ENCODE data around the gene DHX8. TPM values are rescaled to one million over a fixed set of nuclear protein-coding genes. Genes with fewer than 3 reads are reported as not detected.
"Not testable (repeated sequence)": the region's sequence is repeated elsewhere in the genome, so short reads cannot be mapped to it uniquely, and the experiment has no call there.

Gene DHX8
- total RNA-seq, 2 experiments from 2014 or later = 37.0 to 48.3 TPM

GRCh38 chr17:43479948-43480347 lies 3.8 kb upstream of the DHX8 start:
- no peaks in the 10 kb centered on the region for H3K9me2 ChIP-seq (ENCODE audit: insufficient read depth, low read length)
- no peaks in the 10 kb centered on the region for H3K36me3 ChIP-seq (ENCODE audit: insufficient read depth, low read length)
- ChIA-PET CTCF (ENCODE audit: unreplicated experiment) (no interaction called here), POLR2A (no interaction called here)
- peaks cover 14% of the 10 kb centered on the region for H3K4me1 ChIP-seq (ENCODE audit: insufficient read depth, low read length, poor library complexity, severe bottlenecking)
- no peaks in the 10 kb centered on the region for H3K9me3 ChIP-seq (ENCODE audit: low read length)
- H3K4me2 ChIP-seq (ENCODE audit: low read length) = no peak overlapping the region
- H3K4me3 ChIP-seq (ENCODE audit: low read depth, low read length, poor library complexity, severe bottlenecking) = no peak overlapping the region
- no peaks in the 10 kb centered on the region for H4K20me1 ChIP-seq (ENCODE audit: insufficient read depth, low read length)
- 0 out of 2 replicates have a peak overlapping the region, but pooled peaks have one; percentile 14 for H2AFZ ChIP-seq (ENCODE audit: low read length)
- no peak for TF ChIP-seq EZH2phosphoT487 (IDR thresholded peaks at IDR 0.05; ENCODE audit: borderline replicate concordance, low read depth, low read length)
- no peak for TF ChIP-seq CTCF (conservative IDR thresholded peaks at IDR 0.05; ENCODE audit: low read length)
- H3K79me2 ChIP-seq (ENCODE audit: insufficient read depth, low read depth, low read length) = peaks cover 12% of the 10 kb centered on the region
- no peak overlapping the region for H3K27ac ChIP-seq (ENCODE audit: low read depth, low read length, poor library complexity, severe bottlenecking)
- DNase-seq (ENCODE audit: low spot score) = no peak
- intact Hi-C loops (cut with micrococcal nuclease; ENCODE audit: unreplicated experiment) = no loop called here
- BruUV-seq (replicated peaks) = no TSS peak

GRCh38 chr17:43482103-43483012 lies 1.4 kb upstream of the DHX8 start:
- Histone ChIP-seq H3K4me2 (ENCODE audit: low read length) (no peak overlapping the region), H3K36me3 (ENCODE audit: insufficient read depth, low read length) (no peaks in the 10 kb centered on the region), H3K9me3 (ENCODE audit: low read length) (no peaks in the 10 kb centered on the region), H3K27ac (ENCODE audit: low read depth, low read length, poor library complexity, severe bottlenecking) (no peak overlapping the region), H3K4me3 (ENCODE audit: low read depth, low read length, poor library complexity, severe bottlenecking) (no peak overlapping the region), H3K4me1 (ENCODE audit: insufficient read depth, low read length, poor library complexity, severe bottlenecking) (peaks cover 25% of the 10 kb centered on the region), H3K79me2 (ENCODE audit: insufficient read depth, low read depth, low read length) (peaks cover 36% of the 10 kb centered on the region), H3K9me2 (ENCODE audit: insufficient read depth, low read length) (no peaks in the 10 kb centered on the region), H2AFZ (ENCODE audit: low read length) (peak overlapping the region; percentile 19; the same call in 1 of the 2 replicates), H4K20me1 (ENCODE audit: insufficient read depth, low read length) (no peaks in the 10 kb centered on the region)
- intact Hi-C loops (cut with micrococcal nuclease; ENCODE audit: unreplicated experiment) = loop anchor here (1.0 to 2.0 kb wide), 3 partner anchors 88 to 146 kb away; no protein-coding TSS in a partner anchor
- peak; percentile 9 for DNase-seq (ENCODE audit: low spot score)
- no TSS peak for BruUV-seq (replicated peaks)
- ChIA-PET POLR2A (interaction anchor here (0.6 to 0.8 kb wide), 3 partner anchors 25 to 117 kb away, joined by 3 to 4 read pairs (median 4); no protein-coding TSS in a partner anchor), CTCF (ENCODE audit: unreplicated experiment) (interaction anchor here (3.3 kb wide), 1 partner anchor 89 kb away, joined by 12 read pairs; no protein-coding TSS in a partner anchor)
- TF ChIP-seq EZH2phosphoT487 (IDR thresholded peaks at IDR 0.05; ENCODE audit: borderline replicate concordance, low read depth, low read length) = no peak
- no peak for TF ChIP-seq CTCF (conservative IDR thresholded peaks at IDR 0.05; ENCODE audit: low read length)

- no peak overlapping the region for H3K4me3 ChIP-seq (ENCODE audit: low read depth, low read length, poor library complexity, severe bottlenecking)
- no peaks in the 10 kb centered on the region for H4K20me1 ChIP-seq (ENCODE audit: insufficient read depth, low read length)
- intact Hi-C loops (cut with micrococcal nuclease; ENCODE audit: unreplicated experiment) = no loop called here
- H3K27ac ChIP-seq (ENCODE audit: low read depth, low read length, poor library complexity, severe bottlenecking) = no peak overlapping the region
- H3K9me2 ChIP-seq (ENCODE audit: insufficient read depth, low read length) = no peaks in the 10 kb centered on the region
- H3K36me3 ChIP-seq (ENCODE audit: insufficient read depth, low read length) = peaks cover 50% of the 10 kb centered on the region
- ChIA-PET POLR2A (interaction anchor here (0.5 kb wide), 1 partner anchor 72 kb away, joined by 10 read pairs; no protein-coding TSS in a partner anchor), CTCF (ENCODE audit: unreplicated experiment) (no interaction called here)
- no peak for TF ChIP-seq CTCF (conservative IDR thresholded peaks at IDR 0.05; ENCODE audit: low read length)
- TF ChIP-seq EZH2phosphoT487 (IDR thresholded peaks at IDR 0.05; ENCODE audit: borderline replicate concordance, low read depth, low read length) = no peak
- peaks cover 5% of the 10 kb centered on the region for H3K4me1 ChIP-seq (ENCODE audit: insufficient read depth, low read length, poor library complexity, severe bottlenecking)
- BruUV-seq (replicated peaks) = no TSS peak
- no peak for DNase-seq (ENCODE audit: low spot score)
- H3K9me3 ChIP-seq (ENCODE audit: low read length) = no peaks in the 10 kb centered on the region
- peaks cover 24% of the 10 kb centered on the region for H3K79me2 ChIP-seq (ENCODE audit: insufficient read depth, low read depth, low read length)
- no peak overlapping the region for H3K4me2 ChIP-seq (ENCODE audit: low read length)
- no peak overlapping the region for H2AFZ ChIP-seq (ENCODE audit: low read length)
Measured at GRCh38 chr17:43490621-43491020, 6.8 kb downstream of the DHX8 start.

GRCh38 chr17:43509440-43509839 lies 25.7 kb downstream of the DHX8 start:
- H3K4me3 ChIP-seq (ENCODE audit: low read depth, low read length, poor library complexity, severe bottlenecking); H3K9me3 ChIP-seq (ENCODE audit: low read length); H3K9me2 ChIP-seq (ENCODE audit: insufficient read depth, low read length); POLR2A ChIA-PET; BruUV-seq (replicated peaks); H2AFZ ChIP-seq (ENCODE audit: low read length); H3K79me2 ChIP-seq (ENCODE audit: insufficient read depth, low read depth, low read length); H3K4me2 ChIP-seq (ENCODE audit: low read length); H4K20me1 ChIP-seq (ENCODE audit: insufficient read depth, low read length); intact Hi-C loops (cut with micrococcal nuclease; ENCODE audit: unreplicated experiment); CTCF ChIA-PET (ENCODE audit: unreplicated experiment): not testable (repeated sequence)
- Histone ChIP-seq H3K27ac (ENCODE audit: low read depth, low read length, poor library complexity, severe bottlenecking) (peak overlapping the region; percentile 61), H3K36me3 (ENCODE audit: insufficient read depth, low read length) (peaks cover 95% of the 10 kb centered on the region), H3K4me1 (ENCODE audit: insufficient read depth, low read length, poor library complexity, severe bottlenecking) (peaks cover 12% of the 10 kb centered on the region)
- peak; percentile 16 for DNase-seq (ENCODE audit: low spot score)

Measured in OCI-LY7 (cell line).